ENCODE data around the gene FTL.

FTL gene

DNA sequence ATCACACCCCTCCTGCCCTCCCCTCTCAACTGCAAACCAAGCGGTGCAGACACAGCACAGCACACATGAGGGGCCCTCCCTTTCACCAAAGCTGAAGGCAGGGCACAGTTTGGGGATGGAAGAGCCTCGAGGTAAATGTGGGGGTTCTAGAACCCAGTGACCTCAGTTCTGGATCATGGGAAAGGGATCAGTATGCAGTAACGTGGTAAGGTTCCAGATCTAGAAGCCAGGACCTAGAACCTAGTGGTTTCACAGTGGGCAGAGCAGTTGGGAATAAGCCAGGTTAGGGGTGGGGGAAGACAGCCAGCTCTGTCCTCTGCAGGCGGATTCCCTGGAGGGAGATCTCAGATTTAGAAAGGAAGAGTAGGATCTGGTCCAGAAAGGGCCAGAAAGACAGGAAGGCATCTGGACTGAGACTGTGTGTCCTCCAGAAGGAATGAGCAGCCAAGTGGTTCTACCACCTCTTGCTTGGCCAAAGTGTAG lies 3.1 kb downstream of the FTL start:
- Histone ChIP-seq H3K27me3 (ENCODE audit: insufficient read depth, low read length) (no peaks in the 10 kb centered on the region), H3K9ac (ENCODE audit: low read depth, low read length) (no peak overlapping the region), H3K4me1 (ENCODE audit: insufficient read depth, low read length) (peaks cover 17% of the 10 kb centered on the region), H3K27ac (ENCODE audit: low read depth, low read length) (no peak overlapping the region), H3K9me3 (ENCODE audit: insufficient read depth, low read depth, low read length) (no peaks in the 10 kb centered on the region), H3K36me3 (ENCODE audit: insufficient read depth, low read length) (peaks cover 46% of the 10 kb centered on the region), H3K4me3 (ENCODE audit: low read length) (no peak overlapping the region)
- 92% methylated on average over 4 of the region's 4 CpGs for WGBS

DNA sequence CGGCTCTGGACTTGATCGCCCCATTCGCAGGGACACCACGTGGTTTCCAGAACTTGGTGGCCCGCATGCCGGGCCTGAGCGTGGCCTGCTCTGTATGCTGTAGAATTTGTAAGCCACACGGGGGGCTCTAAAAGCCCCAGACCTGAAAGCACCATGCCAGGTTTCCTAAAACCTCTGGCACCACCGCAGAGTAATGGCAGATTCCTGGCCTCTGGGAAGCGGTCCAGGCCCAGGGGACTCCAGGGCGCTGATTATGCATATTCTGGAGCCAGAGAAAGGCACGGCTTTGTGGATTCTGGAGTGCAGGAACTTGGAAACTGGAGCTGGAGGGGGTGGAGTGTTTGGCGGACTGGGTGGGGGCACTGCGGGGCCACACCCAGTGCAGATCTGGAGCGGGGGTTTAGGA lies 3.7 kb downstream of the FTL start:
- H3K9me3 ChIP-seq (ENCODE audit: insufficient read depth, low read depth, low read length): no peaks in the 10 kb centered on the region
- no peaks in the 10 kb centered on the region for H3K27me3 ChIP-seq (ENCODE audit: insufficient read depth, low read length)
- no peak overlapping the region for H3K4me3 ChIP-seq (ENCODE audit: low read length)
- no peak overlapping the region for H3K27ac ChIP-seq (ENCODE audit: low read depth, low read length)
- no peak overlapping the region for H3K9ac ChIP-seq (ENCODE audit: low read depth, low read length)
- peaks cover 50% of the 10 kb centered on the region for H3K36me3 ChIP-seq (ENCODE audit: insufficient read depth, low read length)
- peaks cover 12% of the 10 kb centered on the region for H3K4me1 ChIP-seq (ENCODE audit: insufficient read depth, low read length)
- 95% methylated on average over 15 of the region's 15 CpGs for WGBS

DNA sequence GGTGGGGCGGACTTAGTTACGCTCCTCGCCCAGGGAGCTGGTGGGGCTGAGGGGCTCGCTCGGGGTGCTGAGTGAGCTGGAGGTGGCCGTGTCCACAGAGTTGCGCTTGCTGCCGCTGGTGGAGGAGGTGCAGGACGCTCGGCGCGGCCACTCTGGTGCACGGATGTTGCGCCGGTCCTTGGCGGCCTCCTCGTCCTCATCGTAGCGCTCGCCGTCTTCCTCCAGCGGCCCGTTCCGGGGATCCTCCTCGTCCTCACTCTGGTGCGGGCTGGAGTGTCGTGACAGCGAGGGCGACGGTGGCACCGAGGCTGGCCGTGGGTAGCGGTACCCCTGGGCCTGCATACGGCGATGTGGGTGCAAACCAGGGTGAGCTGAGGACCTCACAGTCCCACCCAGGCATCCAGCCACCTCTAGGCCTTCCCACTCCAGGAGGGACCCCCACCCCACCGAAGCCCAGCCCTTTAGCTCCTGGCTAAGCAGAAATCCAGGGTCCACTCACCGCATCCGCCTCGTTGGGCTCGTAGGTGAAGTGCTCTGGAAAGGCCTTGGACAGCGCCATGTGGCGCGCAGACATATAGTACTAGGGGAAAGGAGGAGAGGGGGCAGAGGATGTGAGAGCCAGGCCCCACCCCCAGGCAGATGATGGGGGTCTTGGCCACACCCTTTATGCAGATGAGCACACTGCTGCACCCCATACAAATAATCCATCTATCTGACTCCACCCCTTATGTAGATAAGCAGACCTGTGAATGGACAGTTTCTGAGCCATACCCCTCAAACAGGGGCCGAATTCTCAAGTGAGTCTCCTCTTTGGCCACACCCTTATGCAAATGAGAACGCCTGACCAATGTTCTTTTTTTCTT lies 4.4 kb downstream of the FTL start:
- Histone ChIP-seq H3K27me3 (ENCODE audit: insufficient read depth, low read length) (no peaks in the 10 kb centered on the region), H3K36me3 (ENCODE audit: insufficient read depth, low read length) (peaks cover 57% of the 10 kb centered on the region), H3K27ac (ENCODE audit: low read depth, low read length) (no peak overlapping the region), H3K4me3 (ENCODE audit: low read length) (no peak overlapping the region), H3K9ac (ENCODE audit: low read depth, low read length) (no peak overlapping the region), H3K9me3 (ENCODE audit: insufficient read depth, low read depth, low read length) (no peaks in the 10 kb centered on the region), H3K4me1 (ENCODE audit: insufficient read depth, low read length) (peaks cover 5% of the 10 kb centered on the region)
- 95% methylated on average over 45 of the region's 45 CpGs for WGBS

DNA sequence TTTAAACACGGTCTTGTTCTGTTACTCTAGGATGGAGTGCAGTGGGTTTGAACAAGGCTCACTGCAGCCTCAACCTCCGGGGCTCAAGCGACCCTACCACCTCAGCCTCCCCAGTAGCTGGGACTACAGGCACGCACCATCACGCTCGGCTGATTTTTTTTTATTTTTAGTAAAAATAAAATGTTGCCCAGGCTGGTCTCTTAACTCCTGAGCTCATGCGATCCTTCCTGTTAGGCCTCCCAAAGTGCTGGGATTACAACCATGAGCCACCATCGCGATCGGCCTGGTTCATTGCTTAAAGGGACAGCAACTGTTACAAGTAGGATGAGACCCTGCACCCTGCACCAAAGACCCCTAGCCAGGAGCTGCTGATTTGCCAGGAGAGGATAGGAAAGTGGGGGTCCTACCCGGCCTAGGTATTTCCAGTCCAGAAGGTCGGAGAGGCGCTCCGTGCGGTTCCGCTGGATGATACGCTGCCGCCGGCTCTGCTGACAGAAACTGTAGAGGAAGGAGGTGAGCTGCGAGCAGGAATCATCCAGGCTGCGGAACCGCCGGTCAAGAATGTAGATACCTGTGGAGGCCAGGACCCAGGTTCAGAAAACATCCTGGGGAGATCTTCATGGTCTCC lies 5.1 kb downstream of the FTL start:
- 94% methylated on average over 23 of the region's 23 CpGs for WGBS
- Histone ChIP-seq H3K9ac (ENCODE audit: low read depth, low read length) (no peak overlapping the region), H3K27ac (ENCODE audit: low read depth, low read length) (no peak overlapping the region), H3K4me3 (ENCODE audit: low read length) (no peak overlapping the region), H3K9me3 (ENCODE audit: insufficient read depth, low read depth, low read length) (no peaks in the 10 kb centered on the region), H3K4me1 (ENCODE audit: insufficient read depth, low read length) (0 out of 2 replicates have a peak, but pooled peaks cover 3% of the 10 kb centered on the region), H3K27me3 (ENCODE audit: insufficient read depth, low read length) (no peaks in the 10 kb centered on the region), H3K36me3 (ENCODE audit: insufficient read depth, low read length) (peaks cover 61% of the 10 kb centered on the region)

DNA sequence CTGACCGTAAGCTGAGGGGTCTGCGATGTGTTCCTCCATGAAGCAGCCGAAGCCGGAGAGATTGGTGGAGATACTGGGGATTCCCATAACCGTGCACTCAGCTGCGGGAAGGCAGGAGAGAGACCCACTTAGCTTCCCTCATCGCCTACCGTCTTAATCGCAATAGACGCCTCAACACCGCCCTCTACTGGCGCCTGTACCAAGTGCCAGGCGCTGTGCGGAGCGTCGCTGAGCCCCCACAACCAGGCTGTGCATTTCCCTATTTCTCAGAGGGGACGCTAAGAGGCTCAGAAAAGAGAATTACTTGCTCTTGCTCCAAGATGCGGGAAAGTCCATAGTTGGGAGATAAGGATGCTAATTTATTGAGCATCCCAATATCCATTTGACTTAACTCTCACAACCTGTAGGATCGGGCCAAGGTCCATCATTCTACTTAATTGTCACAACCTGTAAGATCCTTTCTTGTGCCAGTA lies 5.8 kb downstream of the FTL start:
- Histone ChIP-seq H3K4me3 (ENCODE audit: low read length) (no peak overlapping the region), H3K36me3 (ENCODE audit: insufficient read depth, low read length) (peaks cover 59% of the 10 kb centered on the region), H3K4me1 (ENCODE audit: insufficient read depth, low read length) (0 out of 2 replicates have a peak, but pooled peaks cover 3% of the 10 kb centered on the region), H3K9ac (ENCODE audit: low read depth, low read length) (no peak overlapping the region), H3K9me3 (ENCODE audit: insufficient read depth, low read depth, low read length) (no peaks in the 10 kb centered on the region), H3K27ac (ENCODE audit: low read depth, low read length) (no peak overlapping the region), H3K27me3 (ENCODE audit: insufficient read depth, low read length) (no peaks in the 10 kb centered on the region)
- 26% methylated on average over 18 of the region's 19 CpGs for WGBS

DNA sequence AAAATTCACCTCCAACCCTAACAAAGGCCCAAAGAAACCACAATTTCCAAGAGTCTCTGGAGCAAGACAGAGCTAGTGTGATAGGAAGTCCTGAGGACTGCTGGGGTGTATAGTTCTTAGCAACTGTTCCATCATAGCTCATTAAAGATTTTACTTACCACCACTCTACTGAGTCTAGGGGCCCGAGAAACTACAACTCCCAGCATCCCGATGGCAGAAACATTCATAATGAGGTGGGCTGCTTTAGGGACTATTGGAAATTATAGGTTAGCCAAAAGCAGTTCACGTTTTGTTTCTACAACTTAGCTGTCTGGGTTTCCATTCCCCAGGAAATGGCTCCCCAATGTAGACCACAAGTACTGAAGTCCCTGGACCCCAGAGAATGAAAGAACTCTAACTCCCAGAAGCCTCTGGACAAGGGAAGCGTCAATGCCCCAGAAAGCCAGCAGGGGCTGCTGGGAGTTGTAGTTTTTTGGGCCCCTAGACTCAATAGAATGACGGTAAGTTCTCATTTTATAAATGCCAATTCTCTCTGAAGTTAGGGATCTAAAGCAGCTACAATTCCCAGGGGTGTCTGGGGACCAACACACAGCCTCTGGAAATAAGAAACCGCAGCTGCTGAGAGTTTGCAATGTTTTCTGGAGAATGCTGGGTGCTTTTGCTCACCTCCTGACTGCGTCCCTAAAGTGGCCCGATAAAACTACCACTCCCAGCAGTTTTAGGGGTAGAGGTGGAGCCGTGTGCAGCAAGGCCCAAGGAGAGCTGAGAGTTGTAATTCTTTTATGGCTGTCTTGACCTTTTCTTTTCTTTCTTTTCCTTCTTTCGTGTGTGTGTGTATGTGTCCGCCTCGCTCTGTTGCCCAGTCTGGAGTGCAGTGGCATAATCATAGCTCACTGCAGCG lies 11.1 kb downstream of the FTL start:
- Histone ChIP-seq H3K27me3 (ENCODE audit: insufficient read depth, low read length) (no peaks in the 10 kb centered on the region), H3K27ac (ENCODE audit: low read depth, low read length) (no peak overlapping the region), H3K4me3 (ENCODE audit: low read length) (no peak overlapping the region), H3K9ac (ENCODE audit: low read depth, low read length) (no peak overlapping the region), H3K9me3 (ENCODE audit: insufficient read depth, low read depth, low read length) (no peaks in the 10 kb centered on the region), H3K4me1 (ENCODE audit: insufficient read depth, low read length) (no peaks in the 10 kb centered on the region), H3K36me3 (ENCODE audit: insufficient read depth, low read length) (peaks cover 38% of the 10 kb centered on the region)
- 90% methylated on average over 12 of the region's 13 CpGs for WGBS

DNA sequence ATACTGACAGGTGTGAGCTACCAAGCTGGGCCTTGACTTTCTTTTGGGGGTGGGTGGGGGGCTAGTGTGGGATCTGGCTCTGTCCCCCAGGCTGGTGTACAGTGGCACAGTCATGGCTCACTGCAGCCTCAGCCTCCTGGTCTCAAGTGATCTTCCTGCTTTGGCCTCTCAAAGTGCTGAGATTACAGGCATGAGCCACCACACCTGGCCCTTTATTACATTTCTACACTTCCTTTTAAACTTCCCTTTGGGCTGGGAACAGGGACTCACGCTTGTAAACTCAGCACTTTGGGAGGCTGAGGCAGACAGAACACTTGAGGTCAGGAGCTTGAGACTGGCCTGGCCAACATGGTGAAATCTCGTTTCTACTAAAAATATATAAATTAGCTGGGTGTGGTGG lies 12.0 kb downstream of the FTL start:
- no peaks in the 10 kb centered on the region for H3K9me3 ChIP-seq (ENCODE audit: insufficient read depth, low read depth, low read length)
- H3K27ac ChIP-seq (ENCODE audit: low read depth, low read length): no peak overlapping the region
- H3K36me3 ChIP-seq (ENCODE audit: insufficient read depth, low read length): peaks cover 43% of the 10 kb centered on the region
- H3K4me1 ChIP-seq (ENCODE audit: insufficient read depth, low read length): no peaks in the 10 kb centered on the region
- H3K27me3 ChIP-seq (ENCODE audit: insufficient read depth, low read length): no peaks in the 10 kb centered on the region
- no peak overlapping the region for H3K4me3 ChIP-seq (ENCODE audit: low read length)
- H3K9ac ChIP-seq (ENCODE audit: low read depth, low read length): no peak overlapping the region
- WGBS: 85% methylated on average over 2 of the region's 2 CpGs

DNA sequence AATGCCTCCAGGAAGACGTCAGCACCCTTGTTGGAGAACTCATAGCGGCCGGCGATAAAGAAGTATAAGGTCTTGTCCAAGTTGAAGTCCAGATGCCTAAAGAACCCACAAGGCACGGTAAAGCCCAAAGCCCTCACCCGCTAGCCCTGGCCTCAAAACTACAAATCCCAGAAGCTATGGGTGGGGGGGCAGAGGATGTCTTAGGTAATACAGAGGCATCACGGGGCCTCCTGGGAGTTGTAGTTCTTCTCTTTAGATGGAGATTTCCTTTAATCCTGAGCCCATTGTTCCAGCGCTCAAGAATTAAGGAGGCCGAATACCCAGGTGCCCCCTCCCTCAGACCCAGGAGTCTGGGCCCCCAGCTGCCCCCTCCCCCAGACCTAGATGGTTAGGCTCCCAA lies 17.2 kb downstream of the FTL start:
- Histone ChIP-seq H3K36me3 (ENCODE audit: insufficient read depth, low read length) (peaks cover 45% of the 10 kb centered on the region), H3K27ac (ENCODE audit: low read depth, low read length) (no peak overlapping the region), H3K4me1 (ENCODE audit: insufficient read depth, low read length) (no peaks in the 10 kb centered on the region), H3K9ac (ENCODE audit: low read depth, low read length) (no peak overlapping the region), H3K9me3 (ENCODE audit: insufficient read depth, low read depth, low read length) (no peaks in the 10 kb centered on the region), H3K4me3 (ENCODE audit: low read length) (no peak overlapping the region), H3K27me3 (ENCODE audit: insufficient read depth, low read length) (no peaks in the 10 kb centered on the region)
- 93% methylated on average over 9 of the region's 9 CpGs for WGBS

DNA sequence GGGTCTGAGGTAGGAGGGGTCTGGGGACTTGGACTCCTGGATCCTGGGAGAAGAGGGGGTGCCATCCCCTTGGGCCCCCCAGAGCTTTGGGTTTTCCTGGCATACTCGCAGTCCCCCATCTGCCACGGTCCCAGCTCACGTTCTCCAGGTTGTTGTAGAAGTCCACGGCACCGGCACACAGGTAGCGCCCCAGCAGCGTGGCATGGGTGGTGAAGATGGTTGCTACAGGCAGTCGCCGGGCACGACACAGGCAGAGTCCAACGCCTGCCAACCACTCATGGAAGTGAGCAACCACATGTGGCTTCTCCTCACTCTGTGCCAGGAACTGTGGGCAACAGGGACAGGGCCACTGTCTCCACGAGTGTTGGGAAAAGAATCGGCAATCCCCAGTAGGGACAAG lies 20.6 kb downstream of the FTL start:
- Histone ChIP-seq H3K4me3 (ENCODE audit: low read length) (no peak overlapping the region), H3K4me1 (ENCODE audit: insufficient read depth, low read length) (no peaks in the 10 kb centered on the region), H3K27me3 (ENCODE audit: insufficient read depth, low read length) (no peaks in the 10 kb centered on the region), H3K9me3 (ENCODE audit: insufficient read depth, low read depth, low read length) (no peaks in the 10 kb centered on the region), H3K36me3 (ENCODE audit: insufficient read depth, low read length) (peaks cover 54% of the 10 kb centered on the region), H3K9ac (ENCODE audit: low read depth, low read length) (no peak overlapping the region), H3K27ac (ENCODE audit: low read depth, low read length) (no peak overlapping the region)
- WGBS: 96% methylated on average over 13 of the region's 13 CpGs

DNA sequence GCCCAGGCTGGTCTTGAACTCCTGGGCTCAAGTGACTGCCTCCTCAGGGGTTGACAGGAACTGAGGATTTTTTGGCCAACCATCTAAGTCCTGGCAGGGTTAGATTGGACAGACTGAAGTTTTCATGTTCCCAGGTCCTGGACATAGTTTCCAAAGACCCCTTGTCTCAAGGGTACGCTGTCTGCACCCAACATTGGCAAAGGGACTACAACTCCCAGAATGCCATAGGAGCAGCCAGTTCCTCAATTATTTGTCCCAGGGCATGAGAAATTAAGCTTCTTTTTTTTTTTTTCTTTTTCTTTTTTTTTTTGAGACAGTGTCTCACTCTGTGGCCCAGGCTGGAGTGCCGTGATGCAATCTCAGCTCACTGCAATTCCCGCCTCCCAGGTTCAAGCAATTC lies 21.1 kb downstream of the FTL start:
- Histone ChIP-seq H3K4me3 (ENCODE audit: low read length) (no peak overlapping the region), H3K27me3 (ENCODE audit: insufficient read depth, low read length) (no peaks in the 10 kb centered on the region), H3K27ac (ENCODE audit: low read depth, low read length) (no peak overlapping the region), H3K9ac (ENCODE audit: low read depth, low read length) (no peak overlapping the region), H3K4me1 (ENCODE audit: insufficient read depth, low read length) (no peaks in the 10 kb centered on the region), H3K9me3 (ENCODE audit: insufficient read depth, low read depth, low read length) (no peaks in the 10 kb centered on the region), H3K36me3 (ENCODE audit: insufficient read depth, low read length) (peaks cover 58% of the 10 kb centered on the region)
- WGBS: 98% methylated on average over 3 of the region's 3 CpGs

DNA sequence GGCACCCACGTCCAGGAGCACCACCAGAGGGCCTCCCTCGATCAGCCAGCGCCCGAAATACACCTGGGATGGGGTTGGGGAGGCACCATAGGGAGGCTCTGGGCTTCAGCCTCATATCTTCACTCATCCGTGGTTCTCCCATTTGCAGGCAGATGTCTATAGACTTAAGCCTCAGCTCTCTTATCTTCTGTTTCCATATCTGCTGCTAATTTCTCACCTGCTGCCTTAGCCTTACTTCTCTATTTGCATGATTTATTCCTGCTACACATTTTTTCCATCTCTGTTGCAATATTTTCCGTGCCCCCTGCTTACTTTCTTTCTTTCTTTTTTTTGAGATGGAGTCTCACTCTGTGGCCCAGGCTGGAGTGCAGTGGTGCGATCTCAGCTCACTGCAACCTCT lies 22.2 kb downstream of the FTL start:
- Histone ChIP-seq H3K36me3 (ENCODE audit: insufficient read depth, low read length) (peaks cover 48% of the 10 kb centered on the region), H3K4me3 (ENCODE audit: low read length) (no peak overlapping the region), H3K27me3 (ENCODE audit: insufficient read depth, low read length) (no peaks in the 10 kb centered on the region), H3K27ac (ENCODE audit: low read depth, low read length) (no peak overlapping the region), H3K9ac (ENCODE audit: low read depth, low read length) (no peak overlapping the region), H3K4me1 (ENCODE audit: insufficient read depth, low read length) (no peaks in the 10 kb centered on the region; the same call in 1 of the 2 replicates), H3K9me3 (ENCODE audit: insufficient read depth, low read depth, low read length) (no peaks in the 10 kb centered on the region)
- 90% methylated on average over 7 of the region's 7 CpGs for WGBS
